SK-N-SH (cell line): ENCODE measurements around the gene FKBP5.

ENCODE experiments used
- CHD2 ChIP-seq: fragments of 150-350 bp; IDR thresholded peaks from 2 replicates; pipeline ENCODE4 v1.6.1; 2018; ENCODE audit warnings: low read length; ENCODE audit not compliant: partially characterized antibody
- CTCF ChIP-seq: fragments of 200-600 bp; sonication (generic); IDR thresholded peaks from 2 replicates; pipeline ENCODE4 v1.6.1; 2017; ENCODE audit warnings: antibody characterized with exemption, mild to moderate bottlenecking, moderate library complexity
- EP300 ChIP-seq, 2 experiments: IDR thresholded peaks; 2 replicates each; pipeline versions ENCODE4 v1.4.0 to v1.6.1; 2012; ENCODE audit warnings: borderline replicate concordance in 1 of 2, low read depth in 1 of 2, low read length in 1 of 2
- JUND ChIP-seq: IDR thresholded peaks from 2 replicates; pipeline ENCODE4 v1.4.0; 2012
- MAX ChIP-seq: IDR thresholded peaks from 2 replicates; pipeline ENCODE4 v1.4.0; 2012; ENCODE audit warnings: low read depth
- MXI1 ChIP-seq: IDR thresholded peaks from 2 replicates; pipeline ENCODE4 v1.6.1; 2012; ENCODE audit warnings: mild to moderate bottlenecking, low read depth, low read length, improper control_type of control experiment
- POLR2AphosphoS5 ChIP-seq: IDR thresholded peaks from 2 replicates; pipeline ENCODE4 v1.6.1; 2012; ENCODE audit warnings: low read depth, low read length
- RCOR1 ChIP-seq: fragments of 150-350 bp; IDR thresholded peaks from 2 replicates; pipeline ENCODE4 v1.6.1; 2017; ENCODE audit warnings: antibody characterized with exemption, low read length
- SIN3A ChIP-seq: IDR thresholded peaks from 2 replicates; pipeline ENCODE4 v1.6.1; 2012; ENCODE audit warnings: low read depth, mild to moderate bottlenecking, low read length, moderate library complexity, borderline replicate concordance
- SMC3 ChIP-seq: IDR thresholded peaks from 2 replicates; pipeline ENCODE4 v1.6.1; 2012; ENCODE audit warnings: low read depth, low read length, improper control_type of control experiment
- TCF12 ChIP-seq: IDR thresholded peaks from 2 replicates; pipeline ENCODE4 v1.4.0; 2012
- USF2 ChIP-seq: fragments of 150-350 bp; IDR thresholded peaks from 2 replicates; pipeline ENCODE4 v1.6.1; 2017; ENCODE audit warnings: antibody characterized with exemption, low read length, low read depth, borderline replicate concordance
- YY1 ChIP-seq: IDR thresholded peaks from 2 replicates; pipeline ENCODE4 v1.4.0; 2012; ENCODE audit warnings: low read depth, mild to moderate bottlenecking

GRCh38 chr6:35730745-35731413 is 42.2 kb upstream of the FKBP5 start:
- no peak for TF ChIP-seq YY1
- TF ChIP-seq EP300 (IDR thresholded peaks at IDR 0.05; ENCODE audit: borderline replicate concordance in 1 of 2, low read depth in 1 of 2, low read length in 1 of 2): no peak
- TF ChIP-seq POLR2AphosphoS5: no peak
- TF ChIP-seq CTCF: no peak
- TF ChIP-seq RCOR1: no peak
- no peak for TF ChIP-seq USF2
- TF ChIP-seq JUND: no peak
- no peak for TF ChIP-seq CHD2
- TF ChIP-seq MXI1: no peak
- TF ChIP-seq TCF12: no peak
- TF ChIP-seq SIN3A: no peak
- TF ChIP-seq MAX: no peak
- no peak for TF ChIP-seq SMC3
